Activated CD4-positive, alpha-beta T cell treated with anti-CD3 and anti-CD28 coated beads, Interleukin-2, amount 10 ng/mL, durations not matched to agents 24 days and 14 days (primary cell): Measurements from ENCODE around the gene SLC25A6. TPM values are rescaled to one million over a fixed set of nuclear protein-coding genes. Genes with fewer than 3 reads are reported as not detected.
"Not testable (repeated sequence)": the region's sequence is repeated elsewhere in the genome, so short reads cannot be mapped to it uniquely, and the experiment has no call there.

ENCODE experiments used
- DNase-seq: peaks from one replicate; pipeline ENCODE4 v3.0.0; 2022
- H3K27ac Mint-ChIP-seq: one replicate; pipeline ENCODE4 v1.8.0; 2022; ENCODE audit warnings: mild to moderate bottlenecking, mixed read lengths
- H3K27me3 Mint-ChIP-seq: one replicate; pipeline ENCODE4 v1.8.0; 2022; ENCODE audit warnings: mixed read lengths
- H3K36me3 Mint-ChIP-seq: one replicate; pipeline ENCODE4 v1.8.0; 2022; ENCODE audit warnings: low read depth, mild to moderate bottlenecking, mixed read lengths
- H3K4me1 Mint-ChIP-seq: one replicate; pipeline ENCODE4 v1.8.0; 2021; ENCODE audit warnings: mixed read lengths
- H3K4me3 Mint-ChIP-seq: one replicate; pipeline ENCODE4 v1.8.0; 2022; ENCODE audit warnings: mild to moderate bottlenecking, moderate library complexity, mixed read lengths
- H3K9me3 Mint-ChIP-seq: one replicate; pipeline ENCODE4 v1.8.0; 2021; ENCODE audit warnings: mixed read lengths
- intact Hi-C: fragments of 100-400 bp; cut with micrococcal nuclease; formaldehyde crosslinking; loops from one replicate; pipeline ENCODE4 v1.15.1; 2023
- total RNA-seq: library from RNA; stranded (reverse); gene quantifications from 2 replicates; pipeline ENCODE4 v1.2.3, GENCODE V29; 2022

SLC25A6 gene
- total RNA-seq, 1 donor from 2014 or later: 302 TPM

DNA sequence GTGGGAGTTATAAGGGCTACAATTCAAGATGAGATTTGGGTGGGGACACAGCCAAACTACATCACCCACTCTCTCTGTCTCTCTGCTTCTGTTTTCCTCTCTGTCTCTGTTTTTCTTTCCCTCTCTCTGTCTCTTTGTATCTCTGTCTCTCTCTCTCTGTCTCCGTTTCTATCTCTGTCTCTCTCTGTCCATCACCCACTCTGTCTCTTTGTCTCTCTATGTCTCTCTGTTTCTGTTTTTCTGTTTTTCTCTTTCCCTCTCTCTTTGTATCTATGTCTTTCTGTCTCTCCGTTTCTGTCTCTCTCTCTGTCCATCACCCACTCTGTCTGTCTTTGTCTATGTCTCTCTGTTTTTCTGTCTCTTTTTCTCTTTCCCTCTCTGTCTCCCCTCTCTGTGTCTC is 30.0 kb downstream of the SLC25A6 start:
- Mint-ChIP-seq H3K4me1 (peaks cover 5% of the 10 kb centered on the region), H3K4me3 (no peak overlapping the region), H3K27ac (no peak overlapping the region), H3K9me3 (peaks cover 5% of the 10 kb centered on the region), H3K27me3 (no peaks in the 10 kb centered on the region), H3K36me3 (peaks cover 50% of the 10 kb centered on the region)
- no peak for DNase-seq
- intact Hi-C loops: no loop called here

DNA sequence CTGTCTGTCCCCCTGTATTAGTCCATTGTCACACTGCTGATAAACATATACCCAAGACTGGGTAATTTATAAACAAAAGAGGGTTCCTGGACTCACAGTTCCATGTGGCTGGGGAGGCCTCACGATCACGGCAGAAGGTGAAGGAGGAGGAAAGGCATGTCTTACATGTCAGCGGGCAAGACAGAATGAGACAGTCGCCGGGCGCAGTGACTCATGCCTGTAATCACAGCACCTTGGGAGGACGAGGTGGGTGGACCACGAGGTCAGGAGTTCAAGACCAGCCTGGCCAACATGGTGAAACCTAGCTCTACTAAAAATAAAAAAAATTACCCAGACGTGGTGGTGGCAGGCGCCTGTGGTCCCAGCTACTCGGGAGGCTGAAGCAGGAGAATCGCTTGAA is 30.6 kb downstream of the SLC25A6 start:
- Mint-ChIP-seq H3K27me3 (no peaks in the 10 kb centered on the region), H3K36me3 (peaks cover 51% of the 10 kb centered on the region), H3K4me3 (no peak overlapping the region), H3K9me3 (peaks cover 5% of the 10 kb centered on the region), H3K4me1 (peaks cover 5% of the 10 kb centered on the region), H3K27ac (peak overlapping the region; percentile 35)
- intact Hi-C loops: no loop called here
- no peak for DNase-seq

DNA sequence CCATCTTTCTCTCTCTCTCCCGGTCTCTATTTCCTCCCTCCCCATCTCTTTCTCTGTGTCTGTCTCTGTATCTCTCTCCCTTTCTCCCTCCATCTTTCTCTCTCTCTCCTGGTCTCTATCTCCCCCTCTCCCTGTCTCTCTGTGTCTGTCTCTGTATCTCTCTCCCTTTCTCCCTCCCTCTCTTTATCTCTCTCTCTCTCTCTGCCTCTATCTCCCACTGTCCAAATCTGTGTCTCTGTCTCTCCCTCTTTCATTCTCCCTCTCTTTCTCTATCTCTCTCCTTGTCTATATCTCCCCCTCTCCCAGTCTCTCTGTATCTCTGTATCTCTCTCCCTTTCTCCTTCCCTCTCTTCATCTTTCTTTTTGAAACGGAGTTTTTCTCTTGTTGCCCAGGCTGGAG is 31.7 kb downstream of the SLC25A6 start:
- no peak for DNase-seq
- Mint-ChIP-seq H3K36me3 (peaks cover 55% of the 10 kb centered on the region), H3K4me3 (no peak overlapping the region), H3K27ac (no peak overlapping the region), H3K4me1 (peaks cover 8% of the 10 kb centered on the region), H3K9me3 (peaks cover 5% of the 10 kb centered on the region), H3K27me3 (no peaks in the 10 kb centered on the region)
- intact Hi-C loops: no loop called here

DNA sequence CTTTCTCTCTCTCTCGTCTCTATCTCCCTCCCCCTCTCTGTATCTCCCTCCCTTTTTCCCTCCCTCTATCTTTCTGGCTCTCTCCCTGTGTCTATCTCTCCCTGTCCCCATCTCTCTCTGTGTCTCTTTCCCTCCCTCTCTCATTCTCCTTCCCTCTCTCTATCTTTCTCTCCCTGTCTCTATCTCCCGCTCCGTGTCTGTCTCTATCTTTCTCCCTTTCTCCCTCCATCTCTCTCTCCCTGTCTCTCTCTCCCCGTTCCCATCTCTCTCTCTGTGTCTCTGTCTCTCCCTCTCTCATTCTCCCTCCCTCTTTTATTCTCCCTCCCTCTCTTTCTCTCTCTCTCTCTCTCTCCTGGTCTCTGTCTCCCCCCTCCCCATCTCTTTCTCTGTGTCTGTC is 32.4 kb downstream of the SLC25A6 start:
- DNase-seq: no peak
- H3K36me3 Mint-ChIP-seq: peaks cover 48% of the 10 kb centered on the region
- no peak overlapping the region for H3K4me3 Mint-ChIP-seq
- peaks cover 5% of the 10 kb centered on the region for H3K9me3 Mint-ChIP-seq
- intact Hi-C loops: no loop called here
- no peak overlapping the region for H3K27ac Mint-ChIP-seq
- H3K27me3 Mint-ChIP-seq: no peaks in the 10 kb centered on the region
- H3K4me1 Mint-ChIP-seq: peaks cover 8% of the 10 kb centered on the region

DNA sequence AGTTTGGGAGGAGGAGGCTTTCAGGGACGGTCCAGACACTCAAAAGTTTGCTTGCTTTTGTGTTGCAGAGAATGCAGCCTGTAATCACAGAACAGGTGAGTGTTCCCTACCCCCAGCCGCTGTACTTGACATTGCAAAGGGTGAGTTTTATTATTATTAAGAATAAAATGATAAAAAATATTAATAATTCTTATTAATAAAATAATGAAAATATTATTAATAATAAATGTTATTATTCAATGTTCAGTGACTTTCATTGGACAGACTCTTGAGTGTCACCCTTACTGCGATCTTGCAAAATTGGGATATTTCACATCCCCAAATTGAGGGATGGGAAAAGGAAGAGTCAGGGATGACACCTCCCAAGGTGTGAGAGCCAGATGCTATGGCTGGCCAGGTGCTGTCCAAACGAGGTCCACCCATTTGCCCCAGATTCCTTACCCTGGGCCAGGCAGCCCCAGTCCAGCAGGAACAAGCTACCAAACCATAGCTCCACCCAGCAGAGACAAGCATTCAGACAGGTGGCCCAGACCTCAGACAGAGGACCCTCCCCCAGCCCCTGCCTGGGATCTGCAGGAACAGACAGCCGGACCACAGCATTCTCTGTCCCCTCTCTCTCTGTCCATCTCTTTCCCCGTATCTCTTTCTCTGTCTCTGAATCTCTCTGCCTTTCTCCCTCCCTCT is 33.0 kb downstream of the SLC25A6 start:
- Mint-ChIP-seq H3K4me1 (peaks cover 13% of the 10 kb centered on the region), H3K27ac (no peak overlapping the region), H3K27me3 (no peaks in the 10 kb centered on the region), H3K36me3 (peaks cover 52% of the 10 kb centered on the region), H3K9me3 (peaks cover 5% of the 10 kb centered on the region), H3K4me3 (no peak overlapping the region)
- intact Hi-C loops: no loop called here
- no peak for DNase-seq

DNA sequence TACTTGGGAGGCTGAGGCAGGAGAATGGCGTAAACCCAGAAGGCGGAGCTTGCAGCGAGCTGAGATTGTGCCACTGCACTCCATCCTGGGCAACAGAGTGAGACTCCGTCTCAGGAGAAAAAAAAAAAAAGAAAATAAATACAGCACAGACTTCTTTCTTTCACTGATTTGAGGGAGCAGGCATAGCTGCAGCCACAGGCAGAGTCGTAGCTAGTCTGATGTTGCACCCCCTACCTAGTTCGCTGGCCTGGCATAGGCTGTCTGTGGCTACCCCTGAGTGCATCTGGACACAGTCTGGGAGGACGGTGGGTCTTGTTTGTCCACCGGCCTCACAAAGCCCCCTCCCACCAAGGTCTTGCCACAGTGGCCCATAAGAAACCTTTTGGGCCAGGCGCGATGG is 33.9 kb downstream of the SLC25A6 start:
- intact Hi-C loops: no loop called here
- Mint-ChIP-seq H3K27me3 (no peaks in the 10 kb centered on the region), H3K4me1 (peaks cover 13% of the 10 kb centered on the region), H3K27ac (no peak overlapping the region), H3K4me3 (no peak overlapping the region), H3K36me3 (peaks cover 50% of the 10 kb centered on the region), H3K9me3 (peaks cover 5% of the 10 kb centered on the region)
- DNase-seq: no peak

DNA sequence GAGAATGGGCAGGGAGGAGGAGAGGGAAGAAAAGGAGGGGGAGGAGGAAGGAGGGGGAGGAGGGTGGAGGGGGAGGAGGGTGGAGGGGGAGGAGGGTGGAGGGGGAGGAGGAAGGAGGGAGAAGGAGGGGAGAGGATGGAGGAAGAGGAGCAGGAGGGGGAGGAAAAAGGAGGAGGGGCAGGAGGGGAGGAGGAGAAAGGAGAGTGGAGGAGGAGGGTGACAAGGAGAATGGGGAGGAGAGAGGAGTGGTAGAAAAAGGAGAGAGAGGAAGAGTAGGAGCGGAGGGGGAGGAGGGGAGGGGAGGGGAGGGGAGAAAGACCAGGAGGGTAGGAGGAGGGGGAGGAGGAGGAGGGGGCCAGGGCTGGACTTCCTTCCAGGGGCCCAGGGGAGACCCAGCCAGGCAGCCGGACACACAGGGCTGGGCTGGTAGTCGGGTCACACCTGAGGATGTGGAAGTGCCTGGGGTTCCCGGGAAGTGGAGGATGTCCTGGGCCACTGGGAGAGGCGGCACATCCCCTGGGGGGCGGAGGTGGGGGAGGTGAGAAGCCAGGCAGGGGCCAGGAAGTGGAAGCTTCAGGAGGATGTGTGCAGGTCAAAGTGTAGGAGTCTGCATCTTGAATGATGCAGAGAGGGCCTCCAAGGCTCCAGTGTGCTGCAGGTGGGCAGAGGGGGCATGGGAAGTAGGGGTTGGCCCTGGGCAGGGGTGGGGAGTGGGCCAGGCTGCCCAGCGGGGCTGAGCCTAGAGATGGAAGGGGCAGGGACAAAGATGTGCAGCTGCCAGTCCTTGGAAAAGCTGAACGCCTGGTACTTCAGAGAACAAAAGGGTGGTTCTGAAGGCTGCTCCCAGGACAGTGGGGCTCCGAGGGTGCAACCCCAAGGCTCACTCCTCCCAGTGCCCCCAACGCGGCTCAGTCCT is 36.5 kb downstream of the SLC25A6 start:
- intact Hi-C loops: no loop called here
- DNase-seq: no peak
- Mint-ChIP-seq H3K27ac (peak overlapping the region; percentile 63), H3K4me1 (peaks cover 8% of the 10 kb centered on the region), H3K27me3 (no peaks in the 10 kb centered on the region), H3K36me3 (peaks cover 43% of the 10 kb centered on the region), H3K9me3 (peaks cover 4% of the 10 kb centered on the region), H3K4me3 (no peak overlapping the region)

DNA sequence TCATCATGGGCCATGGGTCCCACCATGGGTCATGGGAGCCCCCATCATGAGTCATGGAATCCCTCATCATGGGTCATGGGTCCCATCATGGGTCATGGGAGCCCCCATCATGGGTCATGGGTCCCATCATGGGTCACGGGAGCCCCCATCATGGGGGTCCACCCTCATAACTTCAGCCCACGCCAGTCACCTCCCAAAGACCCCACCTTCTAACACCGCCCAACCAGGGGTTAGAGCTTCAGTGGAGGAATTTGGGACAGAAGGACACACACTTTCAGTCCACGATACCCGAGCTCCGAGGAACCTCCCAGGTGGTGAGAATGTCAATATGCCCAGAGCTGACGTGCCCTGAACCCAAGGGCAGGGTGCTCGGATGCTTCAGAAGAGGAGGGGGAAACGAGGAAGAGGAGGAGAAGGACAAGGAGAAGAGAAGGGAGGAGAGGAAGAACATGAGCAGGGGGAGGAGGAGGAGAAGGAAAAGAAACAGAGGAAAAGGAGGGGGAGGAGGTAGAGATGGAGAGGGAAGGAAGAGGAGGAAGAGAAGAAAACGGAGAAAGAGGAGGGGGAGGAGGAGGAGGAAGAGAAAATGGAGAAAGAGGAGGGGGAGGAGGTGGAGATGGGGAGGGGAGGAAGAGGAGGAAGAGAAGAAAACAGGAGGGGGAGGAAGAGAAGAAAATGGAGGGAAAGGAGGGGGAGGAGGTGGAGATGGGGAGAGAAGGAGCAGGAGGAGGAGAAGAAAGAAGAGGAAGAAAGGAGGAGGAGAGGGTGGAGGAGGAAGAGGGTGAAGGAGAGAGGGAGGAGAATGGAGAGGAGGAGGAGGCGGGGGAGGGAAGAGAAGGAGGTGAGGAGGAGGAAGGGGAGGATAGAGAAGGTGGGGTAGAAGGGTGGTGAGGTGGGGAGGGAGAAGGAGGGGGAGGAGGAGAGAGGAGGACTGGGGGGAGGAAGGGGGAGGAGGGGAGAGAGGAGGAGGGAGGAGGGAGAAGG is 37.6 kb downstream of the SLC25A6 start:
- peak overlapping the region; percentile 22 for H3K4me3 Mint-ChIP-seq
- H3K36me3 Mint-ChIP-seq: peaks cover 34% of the 10 kb centered on the region
- no peaks in the 10 kb centered on the region for H3K27me3 Mint-ChIP-seq
- H3K4me1 Mint-ChIP-seq: peaks cover 8% of the 10 kb centered on the region
- DNase-seq: no peak
- intact Hi-C loops: no loop called here
- H3K27ac Mint-ChIP-seq: peak overlapping the region; percentile 62
- H3K9me3 Mint-ChIP-seq: no peaks in the 10 kb centered on the region

DNA sequence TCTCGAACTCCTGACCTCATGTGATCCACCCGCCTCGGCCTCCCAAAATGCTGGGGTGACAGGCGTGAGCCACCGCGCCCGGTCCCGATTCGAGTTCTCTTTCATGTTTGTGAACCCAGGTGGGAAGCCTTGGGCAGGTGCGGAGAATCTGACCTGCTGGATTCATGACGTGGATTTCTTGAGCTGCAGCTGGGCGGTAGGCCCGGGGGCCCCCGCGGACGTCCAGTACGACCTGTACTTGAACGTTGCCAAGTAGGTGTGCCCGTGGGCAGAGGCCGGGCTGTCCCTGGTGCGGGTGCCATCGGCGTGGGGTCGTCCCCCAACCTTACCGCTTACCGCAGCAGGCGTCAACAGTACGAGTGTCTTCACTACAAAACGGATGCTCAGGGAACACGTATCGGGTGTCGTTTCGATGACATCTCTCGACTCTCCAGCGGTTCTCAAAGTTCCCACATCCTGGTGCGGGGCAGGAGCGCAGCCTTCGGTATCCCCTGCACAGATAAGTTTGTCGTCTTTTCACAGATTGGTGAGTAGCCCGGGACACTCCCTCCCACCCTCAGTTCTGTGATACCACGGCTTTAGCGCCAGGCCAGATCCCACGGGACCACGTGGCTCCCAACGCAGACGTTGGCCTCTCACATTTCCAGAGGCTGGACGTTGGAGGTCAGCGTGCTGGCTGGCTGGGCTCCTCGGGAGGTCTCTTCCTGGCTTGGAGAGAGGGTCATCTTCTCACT is 39.8 kb downstream of the SLC25A6 start:
- H3K9me3 Mint-ChIP-seq: no peaks in the 10 kb centered on the region
- H3K4me1 Mint-ChIP-seq: peaks cover 8% of the 10 kb centered on the region
- no peak overlapping the region for H3K27ac Mint-ChIP-seq
- DNase-seq: no peak
- H3K27me3 Mint-ChIP-seq: no peaks in the 10 kb centered on the region
- H3K4me3 Mint-ChIP-seq: no peak overlapping the region
- H3K36me3 Mint-ChIP-seq: peaks cover 31% of the 10 kb centered on the region
- intact Hi-C loops: no loop called here

DNA sequence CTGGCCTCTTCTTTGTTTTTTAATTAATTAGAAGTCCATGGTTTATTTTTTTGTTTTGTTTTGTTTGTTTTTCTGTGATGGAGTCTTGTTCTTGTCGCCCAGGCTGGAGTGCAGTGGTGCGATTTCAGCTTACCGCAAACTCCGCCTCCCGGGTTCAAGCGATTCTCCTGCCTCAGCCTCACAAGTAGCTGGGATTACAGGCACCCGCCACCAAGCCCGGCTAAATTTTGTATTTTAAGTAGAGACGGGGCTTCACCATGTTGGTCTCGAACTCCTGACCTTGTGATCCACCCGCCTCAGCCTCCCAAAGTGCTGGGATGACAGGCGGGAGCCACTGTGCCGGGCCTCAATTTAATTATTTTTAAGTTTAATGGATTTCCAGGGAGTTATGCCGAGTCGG is 42.3 kb downstream of the SLC25A6 start:
- DNase-seq, H3K9me3 Mint-ChIP-seq, intact Hi-C loops, H3K27ac Mint-ChIP-seq, H3K4me3 Mint-ChIP-seq, H3K27me3 Mint-ChIP-seq, H3K4me1 Mint-ChIP-seq: not testable (repeated sequence)
- H3K36me3 Mint-ChIP-seq: peaks cover 35% of the 10 kb centered on the region

DNA sequence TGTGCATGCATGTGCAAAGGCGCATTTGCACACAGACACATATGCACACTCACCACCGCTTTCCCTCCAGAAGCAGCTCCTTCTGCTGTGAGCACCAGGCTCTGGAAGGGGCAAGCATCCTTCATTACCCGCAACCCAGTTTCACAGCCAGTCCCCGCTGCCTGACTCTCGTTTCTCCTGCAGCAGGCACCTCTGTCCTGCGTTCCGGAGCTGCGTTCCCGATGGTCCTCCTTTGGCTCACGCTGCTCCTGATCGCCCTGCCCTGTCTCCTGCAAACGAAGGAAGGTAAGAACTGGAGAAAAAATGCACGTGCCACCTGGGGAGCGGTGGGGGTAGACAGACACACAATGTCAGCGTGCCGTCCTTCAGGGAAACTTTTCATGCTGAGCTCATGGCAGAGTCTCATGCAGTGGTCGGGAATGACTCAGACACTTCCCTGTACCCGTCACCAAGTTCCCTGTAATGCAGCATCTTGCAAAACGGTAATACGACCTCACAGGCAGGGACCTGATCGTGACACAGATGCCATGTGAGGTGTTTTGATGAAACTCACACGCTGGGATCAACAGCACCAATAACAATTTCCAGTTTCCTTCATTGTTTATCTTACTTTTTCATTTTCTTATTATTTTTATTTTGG is 50.2 kb downstream of the SLC25A6 start:
- no peak for DNase-seq
- Mint-ChIP-seq H3K4me1 (peaks cover 4% of the 10 kb centered on the region), H3K9me3 (peaks cover 4% of the 10 kb centered on the region), H3K4me3 (no peak overlapping the region), H3K27me3 (no peaks in the 10 kb centered on the region), H3K36me3 (peaks cover 48% of the 10 kb centered on the region), H3K27ac (no peak overlapping the region)
- intact Hi-C loops: no loop called here

DNA sequence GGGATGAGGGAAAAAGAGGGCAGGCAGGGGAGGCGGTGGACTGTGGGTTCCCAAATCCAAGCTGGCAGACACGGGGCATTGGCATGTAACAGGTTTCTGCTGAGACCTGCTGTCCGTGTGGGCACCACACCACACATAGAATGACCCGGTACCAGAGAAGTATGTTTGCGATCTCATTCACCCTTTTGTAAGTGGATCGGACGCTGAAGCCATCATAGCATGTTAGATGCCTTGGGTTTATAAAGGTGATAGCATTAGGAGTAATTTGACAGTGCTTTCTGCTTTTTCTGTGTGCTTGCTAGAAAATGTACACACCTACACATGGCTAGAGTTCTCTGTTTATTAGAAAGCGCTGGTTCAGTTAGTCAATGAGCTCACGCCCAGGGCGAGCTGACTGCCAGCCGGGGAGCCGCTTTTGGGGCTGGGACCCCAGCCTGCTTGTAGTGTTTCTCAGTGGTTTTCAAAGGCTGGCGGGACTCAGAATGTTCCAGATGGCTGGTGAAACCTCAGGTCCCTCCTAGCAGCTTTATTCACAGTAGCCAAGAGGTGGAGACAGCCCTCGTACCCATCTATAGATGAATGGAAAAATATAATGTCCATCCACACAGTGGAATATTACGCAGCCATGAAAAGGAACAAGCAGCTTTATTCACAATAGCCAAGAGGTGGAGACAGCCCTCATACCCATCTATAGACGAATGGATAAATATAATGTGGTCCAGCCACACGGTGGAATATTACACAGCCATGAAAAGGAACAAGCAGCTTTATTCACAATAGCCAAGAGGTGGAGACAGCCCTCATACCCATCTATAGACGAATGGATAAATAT is 54.7 kb downstream of the SLC25A6 start:
- Mint-ChIP-seq H3K27ac (peak overlapping the region; percentile 73), H3K9me3 (peaks cover 4% of the 10 kb centered on the region), H3K4me1 (peaks cover 21% of the 10 kb centered on the region), H3K27me3 (peaks cover 2% of the 10 kb centered on the region), H3K4me3 (peak overlapping the region; percentile 91), H3K36me3 (peaks cover 38% of the 10 kb centered on the region)
- peak; percentile 68 for DNase-seq
- intact Hi-C loops: no loop called here
